Panc1 (cell line): Measurements from ENCODE around the gene PCDHB13. TPM values are rescaled to one million over a fixed set of nuclear protein-coding genes. Genes with fewer than 3 reads are reported as not detected.
"Not testable (repeated sequence)": the region's sequence is repeated elsewhere in the genome, so short reads cannot be mapped to it uniquely, and the experiment has no call there.

ENCODE experiments used
- ATAC-seq: fragments of 200-7000 bp; cut with Tn5 transposase; 2 replicates; pipeline ENCODE4 v1.9.1; 2020; ENCODE audit warnings: mild to moderate bottlenecking, moderate library complexity
- BruUV-seq: library from RNA; stranded (reverse); fragments of 400-500 nt; replicated peaks from 2 replicates; lab custom pipeline; 2021; lab: Mats Ljungman, UMichigan
- CTCF ChIA-PET: fragments of 300-600 bp; sonication (Branson Sonifier 250); formaldehyde crosslinking; loops from one replicate; lab custom pipeline; 2022; ENCODE audit warnings: antibody characterized with exemption; lab: Charles Lee
- POLR2A ChIA-PET: fragments of 300-600 bp; sonication (Branson Sonifier 250); formaldehyde crosslinking; loops from one replicate; lab custom pipeline; 2022; ENCODE audit warnings: antibody characterized with exemption; lab: Charles Lee
- DNase-seq: peaks from one replicate; pipeline ENCODE4 v3.0.0-alpha.2; 2010; ENCODE audit warnings: low read depth, low spot score
- H3K27ac ChIP-seq: 2 replicates; pipeline ENCODE4 v1.5.1; 2011; ENCODE audit warnings: mild to moderate bottlenecking, low read length, inconsistent platforms
- H3K27me3 ChIP-seq: fragments of 200-500 bp; sonication (Bioruptor generic); 2 replicates; pipeline ENCODE4 v1.6.0; 2014; ENCODE audit warnings: low read length, inconsistent platforms; ENCODE audit not compliant: control insufficient read depth, insufficient read depth
- H3K36me3 ChIP-seq: fragments of 200-500 bp; sonication (Bioruptor generic); 2 replicates; pipeline ENCODE4 v1.5.1; 2014; ENCODE audit warnings: inconsistent platforms, mild to moderate bottlenecking, low read length, moderate library complexity; ENCODE audit not compliant: control insufficient read depth, insufficient read depth
- H3K4me1 ChIP-seq: 2 replicates; pipeline ENCODE4 v1.5.1; 2011; ENCODE audit warnings: inconsistent platforms, mild to moderate bottlenecking, low read length, moderate library complexity; ENCODE audit not compliant: control insufficient read depth, insufficient read depth
- H3K4me3 ChIP-seq, 2 experiments: 2 replicates each; pipeline ENCODE4 v1.5.1; 2011 to 2012; ENCODE audit warnings: low read depth in 2 of 2, low read length in 2 of 2, mild to moderate bottlenecking in 2 of 2, inconsistent platforms in 1 of 2, moderate library complexity in 1 of 2
- H3K9me3 ChIP-seq: fragments of 200-500 bp; sonication (Bioruptor generic); 2 replicates; pipeline ENCODE4 v1.5.1; 2014; ENCODE audit warnings: low read depth, mild to moderate bottlenecking, inconsistent platforms, low read length, moderate library complexity; ENCODE audit not compliant: control insufficient read depth, insufficient read depth
- CTCF ChIP-seq: fragments of 450-650 bp; IDR thresholded peaks from 2 replicates; pipeline ENCODE4 v1.5.1; 2017; ENCODE audit warnings: mild to moderate bottlenecking
- POLR2AphosphoS5 ChIP-seq: IDR thresholded peaks from 2 replicates; pipeline ENCODE4 v1.6.1; 2012; ENCODE audit warnings: mild to moderate bottlenecking, low read depth, low read length, moderate library complexity
- REST ChIP-seq, 2 experiments: IDR thresholded peaks; 2 replicates each; pipeline ENCODE4 v1.6.1; 2011 to 2012; ENCODE audit warnings: low read depth in 2 of 2, control low read depth in 1 of 2, low read length in 1 of 2, mild to moderate bottlenecking in 1 of 2, moderate library complexity in 1 of 2; ENCODE audit not compliant: insufficient read depth in 1 of 2
- SIN3A ChIP-seq: IDR thresholded peaks from 2 replicates; pipeline ENCODE4 v1.6.1; 2012; ENCODE audit warnings: low read depth, mild to moderate bottlenecking, low read length, moderate library complexity, borderline replicate concordance; ENCODE audit not compliant: insufficient read depth
- TCF7L2 ChIP-seq: IDR thresholded peaks from 2 replicates; pipeline ENCODE4 v1.6.1; 2011; ENCODE audit warnings: mild to moderate bottlenecking, low read depth, low read length, inconsistent platforms
- in situ Hi-C: cut with HindIII; loops from 2 replicates; pipeline ENCODE4 v1.10.0; 2016; ENCODE audit warnings: low sequenced_read_pairs, low pct_unique_long_range_greater_than_20kb
- intact Hi-C: fragments of 100-400 bp; cut with micrococcal nuclease; formaldehyde crosslinking; loops from one replicate; pipeline ENCODE4 v1.10.0; 2022; ENCODE audit not compliant: unreplicated experiment
- total RNA-seq: library from RNA; stranded (reverse); gene quantifications from one replicate; pipeline ENCODE4 v1.2.1, GENCODE V29; 2021; ENCODE audit not compliant: unreplicated experiment

The PCDHB13 gene
- total RNA-seq, 1 experiment from 2014 or later: 1.0 TPM

GRCh38 chr5:141175933-141176332 lies 37.8 kb upstream of the PCDHB13 start:
- TF ChIP-seq CTCF: no peak
- no peak for TF ChIP-seq SIN3A
- no peak for TF ChIP-seq POLR2AphosphoS5
- no peak for TF ChIP-seq REST (IDR thresholded peaks at IDR 0.05; ENCODE audit: insufficient read depth in 1 of 2, low read depth in 2 of 2, low read length in 1 of 2)
- no peak for TF ChIP-seq TCF7L2
- CTCF ChIA-PET: no interaction called here
- H3K27me3 ChIP-seq: peaks cover 24% of the 10 kb centered on the region
- BruUV-seq: no TSS peak
- POLR2A ChIA-PET: no interaction called here
- intact Hi-C loops (loop anchor here (5.0 kb wide), 1 partner anchor 84 kb away; the partner anchor contains the start of gene PCDHB2), in situ Hi-C loops (loop anchor here (25.0 kb wide), 2 partner anchors 89 to 161 kb away; partner anchors contain the start of genes PCDHB2, PCDHGA1, PCDHGA2 and PCDHGA3)
- peaks cover 7% of the 10 kb centered on the region for H3K4me1 ChIP-seq
- H3K9me3 ChIP-seq: no peaks in the 10 kb centered on the region
- ATAC-seq (no peak), DNase-seq (no peak)
- no peak overlapping the region for H3K4me3 ChIP-seq
- H3K27ac ChIP-seq: no peak overlapping the region
- no peaks in the 10 kb centered on the region for H3K36me3 ChIP-seq

GRCh38 chr5:141177577-141178191 lies 36.0 kb upstream of the PCDHB13 start, which contains the start of gene PCDHB8:
TSS of gene PCDHB8 (plus strand) at chr5:141177790. CDS start at chr5:141178035, 245 bp downstream.
- H3K27ac ChIP-seq, H3K36me3 ChIP-seq, DNase-seq, H3K9me3 ChIP-seq, BruUV-seq, H3K4me1 ChIP-seq, POLR2A ChIA-PET: not testable (repeated sequence)
- peak; percentile 94 for TF ChIP-seq CTCF
- intact Hi-C loops (loop anchor here (5.0 kb wide), 1 partner anchor 85 kb away; the partner anchor contains the start of gene PCDHB2), in situ Hi-C loops (loop anchor here (25.0 kb wide), 2 partner anchors 90 to 160 kb away; partner anchors contain the start of genes PCDHB2, PCDHGA1, PCDHGA2 and PCDHGA3)
- CTCF ChIA-PET: interaction anchor here (0.6 to 1.6 kb wide), 6 partner anchors 10 to 383 kb away, joined by 3 to 9 read pairs (median 8); partner anchors contain the start of genes PCDHB11 and PCDHB9
- peak within 1 kb of the TSS; percentile 23 to 40 for H3K4me3 ChIP-seq
- peak; percentile 99 for ATAC-seq
- H3K27me3 ChIP-seq: peaks cover 24% of the 10 kb centered on the region

GRCh38 chr5:141179371-141179770 lies 34.3 kb upstream of the PCDHB13 start:
- H3K4me3 ChIP-seq, CTCF ChIA-PET, H3K36me3 ChIP-seq, ATAC-seq, BruUV-seq, H3K4me1 ChIP-seq, DNase-seq, H3K27ac ChIP-seq, H3K9me3 ChIP-seq, POLR2A ChIA-PET: not testable (repeated sequence)
- intact Hi-C loops: loop anchor here (5.0 kb wide), 1 partner anchor 87 kb away; the partner anchor contains the start of gene PCDHB2
- in situ Hi-C loops: loop anchor here (25.0 kb wide), 2 partner anchors 92 to 158 kb away; partner anchors contain the start of genes PCDHB2, PCDHGA1, PCDHGA2 and PCDHGA3
- H3K27me3 ChIP-seq: peaks cover 24% of the 10 kb centered on the region

- ATAC-seq, H3K9me3 ChIP-seq, H3K4me3 ChIP-seq, BruUV-seq, H3K36me3 ChIP-seq, H3K27ac ChIP-seq, DNase-seq, H3K4me1 ChIP-seq, CTCF ChIA-PET, POLR2A ChIA-PET: not testable (repeated sequence)
- in situ Hi-C loops (loop anchor here (25.0 kb wide), 2 partner anchors 93 to 157 kb away; partner anchors contain the start of genes PCDHB2, PCDHGA1, PCDHGA2 and PCDHGA3), intact Hi-C loops (loop anchor here (5.0 kb wide), 1 partner anchor 88 kb away; the partner anchor contains the start of gene PCDHB2)
- peaks cover 24% of the 10 kb centered on the region for H3K27me3 ChIP-seq
These were observed 33.8 kb upstream of the PCDHB13 start for GRCh38 chr5:141179876-141180275.
